Endothelial cell of umbilical vein (primary cell): ENCODE measurements around the gene ANKRD40CL. TPM values are rescaled to one million over a fixed set of nuclear protein-coding genes. Genes with fewer than 3 reads are reported as not detected.

Experiments
- BruUV-seq: library from RNA; stranded (reverse); fragments of 400-500 nt; replicated peaks from 2 replicates; lab custom pipeline; 2021; lab: Mats Ljungman, UMichigan
- CTCF ChIA-PET: fragments of 300-600, 350-600 bp; sonication (Branson Sonifier 250); formaldehyde crosslinking; loops from one replicate; lab custom pipeline; 2021; ENCODE audit warnings: antibody characterized with exemption, inconsistent platforms; lab: Charles Lee
- POLR2A ChIA-PET: fragments of 300-600, 350-600 bp; sonication (Branson Sonifier 250); formaldehyde crosslinking; loops from one replicate; lab custom pipeline; 2021; ENCODE audit warnings: antibody characterized with exemption, inconsistent platforms; lab: Charles Lee
- DNase-seq: peaks from one replicate; pipeline ENCODE4 v3.0.0-alpha.2; 2011; ENCODE audit warnings: low read depth, low spot score
- FAIRE-seq: peaks from 2 replicates; lab custom pipeline; 2011; peaks lifted over from hg19 to GRCh38; lab: Jason Lieb, UNC
- H2AFZ ChIP-seq: 2 replicates; pipeline ENCODE4 v1.6.0; 2012; ENCODE audit warnings: low read depth, low read length, control low read depth, inconsistent platforms
- H3K27ac ChIP-seq: 2 replicates; pipeline ENCODE4 v1.5.1; 2011; ENCODE audit warnings: low read depth, mild to moderate bottlenecking, control low read depth, low read length, moderate library complexity; ENCODE audit not compliant: insufficient read depth
- H3K27me3 ChIP-seq, 2 experiments: 2 replicates each; pipeline versions ENCODE4 v1.6.0 to v1.6.1; 2011; ENCODE audit warnings: low read length in 2 of 2, mixed read lengths in 1 of 2; ENCODE audit not compliant: control insufficient read depth in 2 of 2, insufficient read depth in 2 of 2
- H3K36me3 ChIP-seq, 2 experiments: 2 replicates in 1 of 2; 3 replicates in 1 of 2; pipeline ENCODE4 v1.5.1; 2011; ENCODE audit warnings: low read length in 2 of 2, mild to moderate bottlenecking in 1 of 2, moderate library complexity in 1 of 2; ENCODE audit not compliant: control insufficient read depth in 2 of 2, insufficient read depth in 2 of 2; ENCODE audit errors: extremely low read depth in 1 of 2
- H3K4me1 ChIP-seq: 3 replicates; pipeline ENCODE4 v1.5.1; 2011; ENCODE audit warnings: mild to moderate bottlenecking, low read length; ENCODE audit not compliant: control insufficient read depth, insufficient read depth; ENCODE audit errors: extremely low read depth
- H3K4me2 ChIP-seq: 2 replicates; pipeline ENCODE4 v1.6.1; 2011; ENCODE audit warnings: low read length, control low read depth, mixed read lengths; ENCODE audit not compliant: insufficient read depth
- H3K4me3 ChIP-seq, 3 experiments: fragments of 200-600 bp in 1 of 3; sonication (generic), shearing (Covaris generic) in 1 of 3; replicated peaks in 1 of 3; 2 replicates each; pipeline ENCODE4 v1.5.1; 2011 to 2016; ENCODE audit warnings: control low read depth in 3 of 3, low read length in 3 of 3, mild to moderate bottlenecking in 2 of 3, inconsistent platforms in 1 of 3, low read depth in 1 of 3, moderate library complexity in 1 of 3; ENCODE audit not compliant: insufficient read depth in 1 of 3
- H3K79me2 ChIP-seq: 2 replicates; pipeline ENCODE4 v1.6.0; 2012; ENCODE audit warnings: low read length, inconsistent platforms; ENCODE audit not compliant: control insufficient read depth, insufficient read depth
- H3K9ac ChIP-seq: replicated peaks from 2 replicates; pipeline ENCODE3; 2011; ENCODE audit warnings: low read length, control low read depth; ENCODE audit not compliant: insufficient read depth; ENCODE audit errors: extremely low read depth
- H3K9me1 ChIP-seq: replicated peaks from 3 replicates; pipeline ENCODE4 v1.6.0; 2011; ENCODE audit warnings: mild to moderate bottlenecking, low read length; ENCODE audit not compliant: control insufficient read depth, insufficient read depth; ENCODE audit errors: extremely low read depth
- H3K9me3 ChIP-seq: replicated peaks from 2 replicates; pipeline ENCODE4 v1.5.1; 2012; ENCODE audit warnings: low read length, inconsistent platforms; ENCODE audit not compliant: control insufficient read depth, insufficient read depth
- H4K20me1 ChIP-seq: replicated peaks from 2 replicates; pipeline ENCODE3; 2011; ENCODE audit warnings: mild to moderate bottlenecking, low read length; ENCODE audit not compliant: control insufficient read depth, insufficient read depth; ENCODE audit errors: extremely low read depth
- CTCF ChIP-seq, 2 donors: IDR thresholded peaks; 1 replicate in 1 of 2; 2 replicates in 1 of 2; pipeline ENCODE4 v1.5.1; 2011; ENCODE audit warnings: low read length in 2 of 2, mild to moderate bottlenecking in 2 of 2, moderate library complexity in 2 of 2, control low read depth in 1 of 2, inconsistent platforms in 1 of 2, low read depth in 1 of 2; ENCODE audit not compliant: insufficient read depth in 1 of 2; ENCODE audit errors: extremely low read depth in 1 of 2
- EZH2 ChIP-seq: IDR thresholded peaks from 2 replicates; pipeline ENCODE4 v1.6.1; 2012; ENCODE audit warnings: borderline replicate concordance, low read depth, mild to moderate bottlenecking, moderate library complexity, low read length, inconsistent platforms; ENCODE audit not compliant: severe bottlenecking
- FOS ChIP-seq: IDR thresholded peaks from 2 replicates; pipeline ENCODE4 v1.6.1; 2011; ENCODE audit warnings: mild to moderate bottlenecking, low read length, moderate library complexity, borderline replicate concordance; ENCODE audit not compliant: insufficient read depth
- GATA2 ChIP-seq: IDR thresholded peaks from 2 replicates; pipeline ENCODE4 v1.7.0; 2011; ENCODE audit warnings: low read depth, mild to moderate bottlenecking, moderate library complexity, mixed read lengths, low read length; ENCODE audit not compliant: insufficient read length, insufficient read depth
- JUN ChIP-seq: IDR thresholded peaks from 2 replicates; pipeline ENCODE4 v1.6.1; 2011; ENCODE audit warnings: borderline replicate concordance, low read depth; ENCODE audit not compliant: insufficient read length, insufficient read depth
- MAX ChIP-seq: IDR thresholded peaks from 2 replicates; pipeline ENCODE4 v1.6.1; 2011; ENCODE audit not compliant: insufficient read depth, insufficient read length
- MYC ChIP-seq: IDR thresholded peaks from one replicate; pipeline ENCODE4 v1.6.1; 2011; ENCODE audit warnings: mild to moderate bottlenecking, low read depth, low read length
- POLR2A ChIP-seq: IDR thresholded peaks from 2 replicates; pipeline ENCODE4 v1.6.1; 2012; ENCODE audit warnings: low read depth, mild to moderate bottlenecking, control low read depth, low read length
- POLR2AphosphoS5 ChIP-seq: IDR thresholded peaks from 2 replicates; pipeline ENCODE4 v1.6.1; 2012; ENCODE audit warnings: low read depth, mild to moderate bottlenecking, control low read depth, low read length, moderate library complexity; ENCODE audit not compliant: insufficient read depth
- dilution Hi-C: fragments of 300-500 bp; cut with MboI; formaldehyde crosslinking; loops from one replicate; pipeline ENCODE4 v1.15.0; 2019; ENCODE audit warnings: low sequenced_read_pairs; ENCODE audit not compliant: extremely low pct_ligation_motif_present
- intact Hi-C: fragments of 100-400 bp; cut with micrococcal nuclease; formaldehyde crosslinking; loops from one replicate; pipeline ENCODE4 v1.10.0; 2022
- polyA plus RNA-seq, 4 experiments: library from polyadenylated mRNA; depleted of rRNA in 3 of 4; stranded (reverse) in 3 of 4; unstranded in 1 of 4; fragments of >200 nt; gene quantifications; 2 replicates each; pipeline versions ENCODE4 v1.2.1 to v1.2.3, GENCODE V29; 2011 to 2012; ENCODE audit warnings: missing spikeins in 1 of 4
- total RNA-seq: library from RNA; stranded (reverse); gene quantifications from 2 replicates; pipeline ENCODE4 v1.2.3, GENCODE V29; 2021

ANKRD40CL gene
- total and polyA plus RNA-seq, 2 donors (not counting 3 experiments of a cell fraction or from before 2014, with no cell fraction given): not detected

GRCh38 chr17:50778988-50779387, 11.7 kb upstream of the ANKRD40CL start:
- Histone ChIP-seq H3K4me3 (no peak overlapping the region), H3K27ac (no peak overlapping the region), H3K9ac (no peak overlapping the region), H2AFZ (no peak overlapping the region), H3K4me1 (peaks cover 5% of the 10 kb centered on the region), H3K4me2 (no peak overlapping the region), H3K9me3 (no peaks in the 10 kb centered on the region), H3K9me1 (no peaks in the 10 kb centered on the region), H3K79me2 (no peaks in the 10 kb centered on the region), H3K36me3 (no peaks in the 10 kb centered on the region), H3K27me3 (peaks cover 0 to 2% of the 10 kb centered on the region in 2 experiments), H4K20me1 (no peaks in the 10 kb centered on the region)
- DNase-seq (no peak), FAIRE-seq (peak; percentile 4)
- TF ChIP-seq FOS (no peak), MYC (no peak), MAX (no peak), GATA2 (no peak)
- ChIA-PET POLR2A (no interaction called here), CTCF (interaction anchor here (1.2 to 1.8 kb wide), 3 partner anchors 16 to 178 kb away, joined by 3 to 5 read pairs (median 4); no protein-coding TSS in a partner anchor)
- no TSS peak for BruUV-seq
- dilution Hi-C loops (no loop called here), intact Hi-C loops (no loop called here)

- no peaks in the 10 kb centered on the region for H3K9me1 ChIP-seq
- POLR2A ChIA-PET: no interaction called here
- peaks cover 5% of the 10 kb centered on the region for H3K4me1 ChIP-seq
- peaks cover 0 to 2% of the 10 kb centered on the region in 2 experiments for H3K27me3 ChIP-seq
- FAIRE-seq: no peak
- H2AFZ ChIP-seq: no peak overlapping the region
- dilution Hi-C loops (no loop called here), intact Hi-C loops (no loop called here)
- no peaks in the 10 kb centered on the region for H3K36me3 ChIP-seq
- H4K20me1 ChIP-seq: no peaks in the 10 kb centered on the region
- no peaks in the 10 kb centered on the region for H3K79me2 ChIP-seq
- H3K4me2 ChIP-seq: no peak overlapping the region
- BruUV-seq: no TSS peak
- TF ChIP-seq POLR2AphosphoS5 (no peak), POLR2A (no peak), JUN (no peak), EZH2 (no peak), GATA2 (no peak), MYC (no peak), FOS (no peak), MAX (no peak), CTCF (IDR thresholded peaks at IDR 0.05; ENCODE audit: extremely low read depth in 1 of 2, insufficient read depth in 1 of 2, low read depth in 1 of 2, low read length in 2 of 2) (no peak)
- CTCF ChIA-PET: interaction anchor here (0.8 to 1.8 kb wide), 4 partner anchors 15 to 179 kb away, joined by 3 to 5 read pairs (median 4); no protein-coding TSS in a partner anchor
- no peak overlapping the region for H3K9ac ChIP-seq
- no peak for DNase-seq
- H3K9me3 ChIP-seq: no peaks in the 10 kb centered on the region
- H3K4me3 ChIP-seq: no peak overlapping the region
- H3K27ac ChIP-seq: no peak overlapping the region
Observed at GRCh38 chr17:50778471-50778870, 11.2 kb upstream of the ANKRD40CL start.
